NCI-H226 (cell line): Measurements from ENCODE around the gene C11orf68.

Source experiments
- DNase-seq: peaks from one replicate; pipeline ENCODE4 v3.0.0-alpha.2; 2015

Gene C11orf68

DNA sequence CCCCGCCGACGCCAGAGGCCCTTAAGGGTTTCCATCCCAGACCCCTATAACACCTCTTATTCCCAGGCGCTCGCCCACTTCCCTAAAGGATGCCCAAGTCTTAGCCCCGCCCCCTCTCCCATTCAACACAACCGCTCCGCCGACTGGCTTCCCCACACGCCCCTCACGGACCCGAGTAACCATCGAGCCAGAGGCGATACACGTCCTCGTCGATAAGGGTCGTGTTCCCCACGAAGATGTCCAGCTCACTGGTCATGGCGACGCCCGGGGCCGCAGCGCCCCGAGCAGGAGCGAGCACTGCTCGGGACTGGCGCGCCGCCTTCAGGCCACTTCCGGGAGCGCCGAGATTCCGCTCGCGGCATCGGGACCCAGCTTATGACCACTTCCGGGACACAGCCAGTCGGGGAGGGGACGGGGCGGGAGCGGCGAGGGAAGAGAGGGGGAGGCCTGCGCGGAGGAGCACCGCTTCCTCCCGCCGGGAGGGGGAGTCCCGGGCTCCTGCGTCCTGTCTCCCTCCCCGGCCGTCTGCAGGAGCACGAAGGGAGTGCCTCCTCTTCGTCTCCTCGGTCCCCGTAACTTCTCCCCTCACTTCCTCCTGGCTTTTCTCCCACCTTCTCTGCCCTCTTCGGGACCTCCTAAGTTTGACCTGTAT lies 30.6 kb downstream of the C11orf68 start, which contains the start of gene FIBP:
Gene FIBP, minus strand, starts transcription at position 309 of the 652 bp plus-strand sequence. Its CDS starts 53 bp downstream, at position 256.
- peak; percentile 95 for DNase-seq

DNA sequence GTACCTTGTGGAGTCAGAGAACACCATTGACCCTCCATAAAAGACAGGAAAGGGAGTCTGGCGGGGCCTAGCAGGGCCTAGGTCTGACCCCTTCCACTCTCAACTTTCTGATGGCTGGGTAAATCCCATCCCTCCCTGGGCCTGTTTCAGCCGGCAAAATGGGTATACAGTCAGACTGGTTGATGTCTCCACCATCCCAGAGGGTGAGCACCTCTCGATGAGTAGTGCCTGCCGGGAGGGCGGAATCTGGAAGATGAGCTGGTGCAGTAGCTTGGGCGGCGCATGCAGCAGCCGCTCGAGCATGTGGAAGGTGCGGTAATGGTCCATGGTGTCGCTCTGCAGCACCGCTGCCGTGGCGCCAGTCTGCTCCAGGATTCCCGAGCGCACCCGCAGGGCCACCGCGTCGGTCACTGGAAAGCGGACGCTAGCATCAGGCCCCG lies 31.1 kb downstream of the C11orf68 start:
- peak; percentile 48 for DNase-seq

DNA sequence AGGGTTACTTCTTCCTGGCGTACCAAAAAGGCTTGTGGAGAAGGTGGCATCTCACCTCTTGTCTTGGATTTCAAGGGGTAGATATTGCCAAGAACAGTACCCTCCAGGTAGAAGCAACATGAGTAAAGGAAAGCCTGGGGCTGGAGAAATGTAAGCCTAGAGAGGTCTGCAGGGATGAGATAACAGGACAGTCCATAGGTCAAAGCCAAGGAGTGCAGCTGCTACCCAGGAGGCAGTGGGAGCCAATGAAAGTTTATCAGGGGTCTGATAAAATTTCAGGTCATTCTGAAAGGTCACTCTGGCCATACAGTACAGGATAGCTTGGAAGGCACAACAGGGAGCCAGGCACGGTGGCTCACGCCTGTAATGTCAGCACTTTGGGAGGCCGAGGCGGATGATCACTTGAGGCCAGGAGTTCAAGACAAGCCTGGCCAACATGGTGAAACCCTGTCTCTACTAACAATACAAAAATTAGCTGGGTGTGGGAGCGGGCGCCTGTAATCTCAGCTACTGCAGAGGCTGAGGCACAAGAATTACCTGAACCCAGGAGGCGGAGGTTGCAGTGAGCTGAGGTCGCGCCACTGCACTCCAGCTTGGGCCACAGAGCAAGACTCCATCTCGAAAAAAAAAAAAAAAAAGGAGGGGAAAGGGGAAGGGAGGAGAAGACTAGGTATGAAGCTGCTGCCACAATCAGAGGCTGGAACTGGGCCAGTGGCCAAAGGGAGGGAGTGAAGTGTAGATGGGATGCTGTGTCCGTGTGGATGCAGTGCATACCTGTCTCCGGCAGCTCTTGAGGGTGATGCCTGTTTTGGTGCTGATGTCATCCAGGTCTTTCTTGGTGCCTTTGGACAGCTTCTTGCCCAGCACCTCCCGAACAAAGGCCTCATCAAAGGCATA lies 31.8 kb downstream of the C11orf68 start:
- DNase-seq = no peak

DNA sequence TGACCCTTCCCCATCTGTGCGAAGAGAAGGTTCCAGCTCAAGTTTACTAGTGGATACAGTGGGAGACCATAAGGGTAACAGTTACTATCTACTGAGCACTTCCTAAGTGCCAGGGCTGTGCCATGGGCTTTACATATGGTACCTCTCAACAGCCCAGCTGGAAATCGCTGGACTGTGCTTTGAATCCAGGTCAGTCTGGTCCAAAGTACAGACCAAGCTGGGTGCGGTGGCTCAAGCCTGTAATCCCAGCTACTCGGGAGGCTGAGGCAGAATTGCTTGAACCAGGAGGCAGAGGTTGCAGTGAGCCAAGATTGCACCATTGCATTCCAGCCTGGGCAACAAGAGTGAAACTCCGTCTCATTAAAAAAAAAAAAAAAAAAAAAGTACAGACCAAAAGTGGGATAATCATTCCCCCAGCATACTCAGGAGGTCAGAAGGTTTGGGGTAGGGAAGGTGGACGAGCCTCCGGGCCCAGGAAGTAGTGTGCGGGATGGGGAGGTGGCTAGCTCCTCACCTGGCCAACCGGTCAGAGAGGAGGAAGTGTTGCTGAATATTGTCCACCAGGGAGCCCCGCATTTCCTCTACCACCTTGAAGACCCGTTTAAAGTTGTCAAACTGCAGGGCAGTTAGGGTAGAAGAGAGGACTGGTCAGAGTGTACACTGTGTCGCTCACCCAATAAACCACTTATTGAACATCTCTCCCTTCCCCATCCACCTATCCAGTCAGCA lies 32.9 kb downstream of the C11orf68 start:
- no peak for DNase-seq

DNA sequence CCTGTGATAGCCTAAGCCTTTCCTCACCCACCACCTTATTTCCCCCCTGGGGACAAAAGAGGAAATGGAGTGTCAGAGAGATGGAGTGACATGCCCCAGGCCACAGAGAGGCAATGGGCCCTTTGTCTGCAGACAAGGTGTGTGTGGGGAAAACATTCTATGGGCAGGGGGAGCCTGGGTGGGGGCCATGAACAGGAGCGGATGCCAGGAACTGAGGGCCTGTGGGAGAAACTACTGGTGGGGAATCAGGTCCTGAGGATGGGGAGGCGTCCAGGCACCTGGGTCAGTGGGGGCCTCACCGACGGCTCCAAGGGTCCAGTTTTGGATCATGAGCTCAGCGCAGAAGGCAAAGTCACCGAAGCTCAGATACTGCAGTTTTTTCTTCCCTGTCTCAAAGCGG lies 33.6 kb downstream of the C11orf68 start:
- DNase-seq = no peak

DNA sequence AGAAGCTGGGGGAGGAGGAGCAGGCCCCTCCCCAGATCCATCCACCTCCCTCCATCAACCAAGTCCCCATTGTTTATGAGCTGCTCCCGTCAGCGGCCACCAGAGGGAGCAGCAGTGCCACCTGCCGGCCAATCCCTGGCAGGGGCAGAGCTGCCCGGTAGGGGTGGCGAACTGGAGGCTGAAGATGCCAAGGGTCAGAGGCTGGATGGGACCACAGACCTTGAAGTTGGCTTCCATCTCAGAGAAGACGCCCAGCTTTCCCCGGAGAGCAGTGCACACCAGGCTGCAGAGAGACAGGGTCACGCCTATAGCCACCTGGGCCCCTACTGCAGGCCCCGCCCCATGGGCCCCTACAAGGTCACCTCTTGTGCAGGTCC lies 34.2 kb downstream of the C11orf68 start:
- peak; percentile 59 for DNase-seq

DNA sequence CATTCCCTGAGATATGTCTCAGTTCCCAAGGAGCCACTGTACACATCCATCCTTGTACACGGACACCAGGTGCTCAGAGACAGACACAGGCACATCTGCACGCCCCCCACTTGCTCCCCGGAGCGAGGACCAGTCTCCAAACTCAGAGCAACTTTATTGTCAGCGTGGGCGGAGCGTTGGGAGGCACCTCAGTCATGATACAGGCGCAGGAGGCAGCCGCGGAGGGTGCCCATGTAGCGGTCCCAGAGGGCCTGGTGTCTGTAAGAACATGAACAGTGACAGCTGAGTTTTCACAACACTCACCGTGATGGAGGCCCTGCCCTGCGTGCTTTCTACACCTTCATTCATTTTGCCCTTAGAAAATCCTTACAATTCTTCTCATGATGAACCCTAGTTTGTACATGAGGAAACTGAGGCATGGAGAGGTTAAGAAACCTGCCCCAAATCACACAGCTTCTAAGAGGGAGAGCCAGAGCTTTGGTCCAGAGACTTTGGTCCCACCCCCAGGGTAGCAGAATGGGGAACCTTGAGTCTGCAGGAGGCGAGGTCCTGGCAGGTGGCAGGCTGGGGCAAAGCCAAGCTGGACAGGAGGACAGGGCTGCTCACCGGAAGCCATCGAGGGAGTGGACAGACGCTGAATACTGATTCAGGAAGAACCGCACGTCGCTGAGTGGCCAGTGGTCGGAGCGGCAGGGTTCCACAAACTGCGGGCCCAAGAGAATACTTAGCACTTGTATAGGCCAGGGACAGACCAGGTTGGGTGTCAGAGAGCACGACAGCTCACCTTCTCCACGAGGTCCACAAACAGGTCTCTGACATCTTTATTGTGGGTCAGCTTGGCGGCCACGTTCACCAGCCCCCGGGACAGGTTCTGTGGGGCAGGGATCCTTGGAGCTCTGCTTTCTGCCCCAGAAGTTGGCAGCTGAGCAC lies 34.8 kb downstream of the C11orf68 start:
- DNase-seq = no peak

DNA sequence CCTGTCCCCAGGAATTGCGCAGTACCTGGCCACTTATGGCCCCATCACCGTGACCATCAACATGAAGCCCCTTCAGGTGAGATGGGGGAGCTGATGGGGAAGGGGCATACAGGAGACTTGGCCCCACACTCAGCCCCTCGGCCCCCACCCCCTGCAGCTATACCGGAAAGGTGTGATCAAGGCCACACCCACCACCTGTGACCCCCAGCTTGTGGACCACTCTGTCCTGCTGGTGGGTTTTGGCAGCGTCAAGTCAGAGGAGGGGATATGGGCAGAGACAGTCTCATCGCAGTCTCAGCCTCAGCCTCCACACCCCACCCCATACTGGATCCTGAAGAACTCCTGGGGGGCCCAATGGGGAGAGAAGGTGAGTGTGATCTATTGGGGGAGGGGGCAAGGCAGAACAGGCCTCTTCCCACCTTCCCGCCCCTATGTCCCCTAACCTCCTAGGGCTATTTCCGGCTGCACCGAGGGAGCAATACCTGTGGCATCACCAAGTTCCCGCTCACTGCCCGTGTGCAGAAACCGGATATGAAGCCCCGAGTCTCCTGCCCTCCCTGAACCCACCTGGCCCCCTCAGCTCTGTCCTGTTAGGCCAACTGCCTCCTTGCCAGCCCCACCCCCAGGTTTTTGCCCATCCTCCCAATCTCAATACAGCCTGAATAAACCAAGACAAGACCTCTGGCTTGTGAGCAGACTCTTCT lies 35.7 kb downstream of the C11orf68 start:
- DNase-seq = no peak

DNA sequence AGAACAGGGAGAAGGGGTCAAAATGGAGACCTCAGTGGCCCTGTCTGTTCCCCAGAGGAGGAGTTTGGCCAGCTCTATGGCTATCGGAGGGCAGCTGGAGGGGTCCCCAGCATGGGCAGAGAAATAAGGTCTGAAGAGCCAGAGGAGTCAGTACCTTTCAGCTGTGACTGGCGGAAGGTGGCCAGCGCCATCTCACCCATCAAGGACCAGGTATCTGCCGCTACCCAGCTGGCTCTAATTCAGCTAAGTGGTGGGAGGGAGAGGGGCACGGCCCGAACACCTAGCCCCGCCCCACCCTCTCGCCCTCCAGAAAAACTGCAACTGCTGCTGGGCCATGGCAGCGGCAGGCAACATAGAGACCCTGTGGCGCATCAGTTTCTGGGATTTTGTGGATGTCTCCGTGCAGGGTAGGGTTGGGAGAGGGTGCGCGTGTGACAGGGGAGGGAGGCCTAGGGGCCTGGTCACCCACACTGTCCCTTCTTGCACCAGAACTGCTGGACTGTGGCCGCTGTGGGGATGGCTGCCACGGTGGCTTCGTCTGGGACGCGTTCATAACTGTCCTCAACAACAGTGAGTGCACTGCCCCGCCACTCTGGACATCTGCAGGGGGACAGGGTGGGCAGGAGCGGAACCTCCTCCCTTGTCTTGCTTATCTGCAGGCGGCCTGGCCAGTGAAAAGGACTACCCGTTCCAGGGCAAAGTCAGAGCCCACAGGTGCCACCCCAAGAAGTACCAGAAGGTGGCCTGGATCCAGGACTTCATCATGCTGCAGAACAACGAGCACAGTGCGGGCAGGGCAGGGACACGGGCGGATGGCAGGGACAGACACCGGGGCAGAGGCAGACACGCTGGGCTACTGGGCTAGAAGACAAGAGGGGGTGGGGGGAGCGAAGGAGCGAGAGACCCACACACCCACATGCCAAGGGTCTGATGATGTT lies 36.5 kb downstream of the C11orf68 start:
- no peak for DNase-seq

DNA sequence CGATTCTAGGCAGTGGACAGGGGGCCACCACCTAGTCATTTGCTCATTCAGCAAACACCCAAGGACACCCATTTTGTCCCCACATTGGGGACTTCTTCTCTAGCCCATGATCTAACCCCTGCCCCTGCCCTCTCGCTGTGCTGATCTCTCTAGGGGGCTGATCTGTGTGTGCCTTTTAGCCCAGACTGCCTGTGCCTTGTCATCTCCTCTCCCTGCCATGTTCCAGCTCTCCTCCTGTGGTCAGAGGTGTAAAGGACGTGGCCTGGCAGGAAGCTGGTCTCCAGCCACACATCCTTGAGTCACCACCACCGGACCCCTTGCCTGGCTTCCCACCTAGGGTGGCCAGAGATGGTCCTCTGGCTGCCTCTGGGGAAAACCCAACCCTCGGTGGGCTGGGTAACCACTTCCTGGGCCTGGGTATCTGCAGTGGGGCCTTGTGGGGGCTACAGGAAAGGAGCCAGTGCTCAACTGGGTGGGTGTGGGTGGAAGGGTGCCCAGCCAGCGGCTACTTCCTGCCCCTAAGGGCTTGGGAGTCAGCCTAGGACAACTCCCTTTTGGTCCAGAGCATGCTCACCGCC lies 37.9 kb downstream of the C11orf68 start:
- no peak for DNase-seq

DNA sequence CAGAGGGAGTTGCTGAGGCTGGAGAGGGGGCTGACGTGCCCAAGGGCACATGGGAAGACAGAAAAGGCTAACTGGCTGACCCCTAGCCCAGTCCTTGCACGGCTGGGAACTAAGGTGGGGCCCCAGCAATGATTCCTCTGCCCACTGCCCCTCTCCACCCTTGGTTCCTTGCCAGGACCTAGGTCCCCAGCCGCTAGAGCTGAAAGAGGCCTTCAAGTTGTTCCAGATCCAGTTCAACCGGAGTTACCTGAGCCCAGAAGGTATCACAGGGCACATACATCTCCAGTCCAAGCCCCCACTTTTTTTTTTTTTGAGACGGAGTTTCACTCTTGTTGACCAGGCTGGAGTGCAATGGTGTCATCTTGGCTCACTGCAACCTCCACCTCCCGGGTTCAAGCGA lies 38.8 kb downstream of the C11orf68 start:
- DNase-seq = no peak

DNA sequence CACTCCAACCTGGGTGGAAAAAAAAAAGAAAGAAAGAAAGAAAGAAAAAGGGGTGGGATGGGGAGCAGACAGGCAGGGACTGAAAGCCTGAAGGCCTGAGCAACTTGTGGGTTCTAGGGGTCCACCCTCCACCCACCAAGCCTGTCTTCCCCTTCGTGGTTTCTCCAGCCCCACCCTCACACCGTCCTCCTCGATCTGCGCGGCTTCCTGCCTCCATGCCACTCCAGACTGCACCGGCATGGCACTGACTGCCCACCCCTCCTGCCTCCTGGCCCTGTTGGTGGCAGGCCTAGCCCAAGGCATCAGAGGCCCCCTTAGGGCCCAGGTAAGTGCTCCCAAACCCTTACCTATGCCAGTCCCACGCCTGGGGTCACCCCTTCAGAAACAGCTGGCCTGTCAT lies 39.2 kb downstream of the C11orf68 start, which contains the start of gene CTSW:
Gene CTSW, plus strand, starts transcription at position 221 of the 400 bp plus-strand sequence. Its CDS starts 18 bp downstream, at position 239.
- DNase-seq = no peak

DNA sequence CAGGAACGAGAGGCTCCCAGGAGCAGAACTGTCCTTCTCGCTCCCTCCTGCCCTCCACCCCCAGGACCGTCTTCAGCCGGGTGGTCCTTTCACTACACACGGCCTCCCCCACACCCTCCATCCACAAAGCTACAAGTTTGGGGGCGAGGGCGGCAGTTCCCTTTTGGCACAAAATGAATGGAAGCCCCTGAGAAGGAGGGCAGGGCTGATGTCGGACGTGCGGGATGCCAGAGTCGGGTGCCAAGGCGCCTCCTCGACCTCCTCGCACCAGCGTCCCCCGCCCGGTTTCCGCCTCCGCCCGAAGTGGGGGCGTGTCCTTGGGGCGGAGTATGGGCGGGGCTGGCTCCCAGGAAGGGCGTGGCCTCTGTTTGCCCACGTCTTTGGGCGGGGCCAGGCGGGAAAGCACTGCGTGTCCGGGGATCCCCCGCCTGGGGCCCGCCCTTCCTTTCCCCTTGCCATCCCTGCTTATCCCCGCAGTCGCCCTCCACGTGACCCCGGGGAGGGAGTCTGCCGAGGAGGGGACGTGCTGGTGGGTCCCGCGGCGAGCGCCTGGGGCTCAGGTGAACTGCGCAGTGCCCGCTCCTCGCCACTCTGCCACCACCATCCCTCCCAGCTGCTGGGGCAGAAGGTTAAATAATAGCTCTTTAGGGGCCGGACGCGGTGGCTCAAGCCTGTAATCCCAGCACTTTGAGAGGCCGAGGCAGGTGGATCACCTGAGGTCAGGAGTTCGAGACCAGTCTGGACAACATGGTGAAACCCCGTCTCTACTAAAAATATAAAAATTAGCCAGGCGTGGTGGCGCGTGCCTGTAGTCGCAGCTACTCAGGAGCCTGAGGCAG lies 45.3 kb downstream of the C11orf68 start:
- peak; percentile 83 for DNase-seq

DNA sequence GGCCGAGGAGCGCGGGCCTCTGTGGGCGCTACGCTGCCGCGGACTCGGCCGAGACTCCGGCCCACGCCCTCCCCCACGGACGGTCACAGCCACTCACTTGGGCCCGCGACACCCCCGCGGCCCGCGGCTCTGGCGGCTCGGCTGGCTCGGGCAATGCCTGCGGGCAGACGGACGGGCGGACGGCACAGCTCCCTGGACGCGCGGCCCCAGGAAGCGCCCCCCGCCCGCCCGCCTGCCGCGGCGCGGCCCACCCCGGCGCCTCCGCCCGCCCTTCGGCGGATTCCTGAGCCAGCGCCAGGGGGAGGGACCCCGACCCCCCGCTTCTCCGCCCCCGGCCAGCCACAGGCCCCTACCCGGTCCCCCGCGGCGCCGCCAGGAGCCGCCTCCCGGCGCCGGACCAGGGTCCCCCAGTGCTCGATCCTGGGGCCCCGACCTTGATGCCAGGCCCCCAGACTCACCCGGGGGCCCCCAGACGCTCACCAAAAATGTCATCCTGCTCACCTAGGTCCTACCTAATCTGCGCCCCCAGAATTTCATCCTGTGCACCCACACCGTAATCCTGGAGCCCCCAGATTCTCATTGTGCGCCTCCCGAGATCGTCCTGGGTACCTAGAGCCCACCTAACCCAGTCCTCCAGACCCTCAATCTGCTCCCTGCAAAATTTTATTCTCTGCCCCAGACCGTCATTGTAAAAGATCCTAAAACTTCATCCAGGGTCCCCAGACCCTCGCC lies 46.1 kb downstream of the C11orf68 start, which contains the start of gene EFEMP2:
Gene EFEMP2, minus strand, starts transcription at position 215 of the 732 bp plus-strand sequence. CDS start 446 bp downstream, outside the sequence.
- DNase-seq = peak; percentile 28

DNA sequence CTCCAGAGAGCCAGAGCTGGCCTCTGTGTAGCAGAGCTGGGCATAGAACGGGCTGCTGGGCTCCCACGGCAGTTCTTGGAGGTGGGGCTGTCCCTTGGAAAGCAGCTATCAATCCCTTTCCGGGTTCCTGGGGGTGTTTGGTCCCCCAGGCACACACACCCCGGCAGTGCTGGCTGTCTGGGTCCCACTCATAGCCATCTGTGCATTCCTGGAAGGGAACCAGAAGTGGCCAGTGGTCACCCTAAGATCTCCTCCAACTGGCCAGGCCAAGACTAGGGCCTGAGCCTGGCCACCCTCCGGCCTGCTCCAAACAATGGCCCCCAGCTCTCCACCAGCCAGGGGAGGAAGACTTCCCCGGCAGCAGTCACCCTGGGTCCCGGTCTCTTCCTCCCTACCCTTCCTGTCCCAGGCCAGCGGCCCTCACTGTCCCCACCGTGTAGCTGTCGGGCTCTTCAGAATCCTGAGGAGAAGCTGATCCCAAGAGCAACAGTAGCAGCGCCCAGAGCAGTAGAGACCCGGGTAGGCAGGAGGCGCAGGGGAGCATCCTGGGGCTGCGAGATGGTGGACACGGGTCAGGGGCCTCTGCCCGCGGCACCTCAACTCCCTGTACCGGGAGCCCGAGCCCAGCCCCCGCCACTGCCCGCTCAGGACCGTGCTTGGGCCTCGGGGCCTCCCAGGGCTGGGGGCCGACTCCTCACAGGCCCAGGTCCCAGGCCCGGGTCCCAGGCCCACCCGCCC lies 46.9 kb downstream of the C11orf68 start:
- no peak for DNase-seq

DNA sequence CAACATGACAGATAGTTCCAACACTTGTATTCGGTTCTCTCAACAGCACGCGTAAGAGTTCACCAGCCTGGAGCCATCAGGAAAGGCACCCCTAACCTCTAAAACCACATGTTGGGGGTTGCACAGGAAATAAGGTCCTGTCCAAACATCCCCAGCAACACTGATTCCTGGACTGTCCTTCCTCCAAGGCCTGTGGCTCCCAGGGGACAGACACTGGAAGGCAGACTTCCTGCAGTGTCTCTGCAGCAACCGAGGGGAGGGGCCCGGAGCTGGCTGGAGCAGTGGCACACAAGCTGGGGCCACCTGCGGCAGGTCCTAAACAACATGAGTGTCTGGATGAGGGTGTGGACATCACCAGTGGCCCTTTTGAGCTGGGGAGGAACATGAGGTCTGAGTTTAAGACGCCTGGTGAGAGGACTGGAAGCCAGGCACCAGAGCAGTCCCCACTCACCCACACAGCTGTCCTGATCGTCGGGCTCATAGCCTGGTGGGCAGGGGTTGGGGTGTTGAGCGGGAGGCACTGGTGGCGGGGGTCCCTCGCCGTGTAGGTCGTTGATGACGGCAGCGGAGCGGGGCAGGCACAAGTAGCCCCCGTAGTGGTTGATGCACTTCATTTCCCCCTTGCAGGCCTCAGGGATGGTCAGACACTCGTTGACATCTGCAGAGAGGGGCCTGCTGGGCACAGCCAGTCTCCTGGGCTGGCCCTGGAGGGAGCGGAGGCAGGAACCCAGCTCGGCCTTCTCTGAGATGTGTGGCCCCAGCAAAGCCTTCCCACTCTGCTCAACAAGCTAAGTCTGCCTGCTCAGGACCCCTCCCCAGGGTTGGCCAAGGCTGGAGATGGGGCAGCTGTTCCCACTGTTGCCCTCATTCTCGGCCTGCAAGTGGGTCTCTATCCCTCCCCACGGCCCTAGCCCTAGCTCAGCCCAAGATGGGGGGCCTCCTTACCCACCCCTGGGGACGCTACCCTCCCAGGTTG lies 47.9 kb downstream of the C11orf68 start:
- DNase-seq = no peak
